ENCODE measurements around the gene WLS. TPM values are rescaled to one million over a fixed set of nuclear protein-coding genes. Genes with fewer than 3 reads are reported as not detected.

WLS gene
- total and polyA plus RNA-seq, 10 of the 15 experiments (the other 5 are each of a cell fraction or from before 2014, with no cell fraction given) = 0.04 to 0.36 TPM; not detected in 8

DNA sequence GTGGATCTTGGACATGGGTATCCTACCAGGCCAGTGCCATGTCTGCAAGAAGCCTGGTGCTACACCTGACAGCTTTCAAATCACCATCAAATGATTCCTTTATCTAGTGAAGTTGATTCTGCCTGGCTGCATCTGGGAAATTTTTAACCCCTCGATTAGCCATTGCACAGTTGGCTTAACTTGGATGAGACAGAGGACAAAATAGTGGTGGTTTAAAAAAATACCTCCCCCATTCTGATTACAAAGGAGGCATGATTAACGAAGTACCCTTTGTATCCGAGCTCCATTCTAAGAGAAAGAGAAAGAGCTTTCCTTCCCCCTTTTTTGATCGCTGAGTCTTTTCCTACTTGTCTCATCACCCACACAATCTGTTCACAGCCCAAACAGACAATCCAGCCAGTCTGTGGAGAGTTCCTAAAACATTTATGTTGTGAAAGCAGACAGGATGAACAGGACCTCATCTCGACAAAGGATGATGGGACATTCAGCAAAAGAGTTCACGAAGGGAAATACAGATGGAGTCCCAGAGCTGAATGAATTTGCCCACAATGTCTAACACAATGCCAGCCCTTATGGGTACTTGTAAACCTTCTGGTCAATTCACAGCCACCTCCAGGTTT, 20.5 kb downstream of the WLS start:
- H3K9ac ChIP-seq (ENCODE audit: control insufficient read depth, insufficient read depth, low read length) = no peak overlapping the region
- H3K4me1 ChIP-seq (ENCODE audit: control insufficient read depth, insufficient read depth, low read length) = no peaks in the 10 kb centered on the region
- H3K79me2 ChIP-seq (ENCODE audit: control insufficient read depth, insufficient read depth, low read length) = no peaks in the 10 kb centered on the region
- H3K9me3 ChIP-seq (replicated peaks; ENCODE audit: control insufficient read depth, insufficient read depth, low read length) = no peaks in the 10 kb centered on the region
- no peak overlapping the region for H3K4me2 ChIP-seq (ENCODE audit: control insufficient read depth, insufficient read depth)
- no peak overlapping the region for H2AFZ ChIP-seq (ENCODE audit: control insufficient read depth, low read depth, low read length)
- no peak overlapping the region for H3K27ac ChIP-seq (ENCODE audit: control insufficient read depth, insufficient read depth)
- in situ Hi-C loops (cut with MboI) = no loop called here
- RAD21 ChIA-PET (ENCODE audit: unreplicated experiment) = no interaction called here
- H3K27me3 ChIP-seq (replicated peaks in 1 of 2; ENCODE audit: control insufficient read depth in 2 of 2, insufficient read depth in 2 of 2, low read length in 1 of 2) = no peaks in the 10 kb centered on the region; a peak in 2 of 4 replicates
- BruUV-seq (replicated peaks) = no TSS peak
- intact Hi-C loops (cut with micrococcal nuclease; ENCODE audit: unreplicated experiment) = loop anchor here (5.0 kb wide), 1 partner anchor 90 kb away; no protein-coding TSS in a partner anchor
- no peaks in the 10 kb centered on the region for H4K20me1 ChIP-seq (ENCODE audit: control insufficient read depth, insufficient read depth)
- no peak for ATAC-seq
- CTCF ChIA-PET = interaction anchor here (1.1 kb wide), 1 partner anchor 11 kb away, joined by 3 read pairs; no protein-coding TSS in a partner anchor
- POLR2A ChIA-PET = no interaction called here
- 23% methylated on average over 6 of the region's 6 CpGs for WGBS (ENCODE audit: insufficient coverage, insufficient replicate concordance, low lambda C conversion rate, missing lambda C conversion rate)
- no peak for FAIRE-seq
- no peak overlapping the region for H3K4me3 ChIP-seq
- no peak for DNase-seq (ENCODE audit: low read depth, low spot score)
- SMC1A ChIA-PET (ENCODE audit: uncharacterized antibody, unreplicated experiment) = no interaction called here
- no peaks in the 10 kb centered on the region for H3K36me3 ChIP-seq (ENCODE audit: control insufficient read depth in 2 of 2, insufficient read depth in 2 of 2, low read length in 1 of 2)
- TF ChIP-seq ATF3 (IDR thresholded peaks at IDR 0.05; ENCODE audit: borderline replicate concordance, extremely low read depth, low read depth, low read length) = no peak
- TF ChIP-seq KAT2A (conservative IDR thresholded peaks at IDR 0.05; ENCODE audit: control insufficient read depth, low read depth, low read length) = no peak
- no peak for TF ChIP-seq HDGF (IDR thresholded peaks at IDR 0.05)
- no peak for TF ChIP-seq TAF1 (IDR thresholded peaks at IDR 0.05; ENCODE audit: borderline replicate concordance, low read depth, low read length)
- TF ChIP-seq, protein P1, sequence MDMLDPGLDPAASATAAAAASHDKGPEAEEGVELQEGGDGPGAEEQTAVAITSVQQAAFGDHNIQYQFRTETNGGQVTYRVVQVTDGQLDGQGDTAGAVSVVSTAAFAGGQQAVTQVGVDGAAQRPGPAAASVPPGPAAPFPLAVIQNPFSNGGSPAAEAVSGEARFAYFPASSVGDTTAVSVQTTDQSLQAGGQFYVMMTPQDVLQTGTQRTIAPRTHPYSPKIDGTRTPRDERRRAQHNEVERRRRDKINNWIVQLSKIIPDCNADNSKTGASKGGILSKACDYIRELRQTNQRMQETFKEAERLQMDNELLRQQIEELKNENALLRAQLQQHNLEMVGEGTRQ (IDR thresholded peaks at IDR 0.05; ENCODE audit: borderline replicate concordance, low read depth, low read length) = no peak
- no peak for TF ChIP-seq SPI1 (IDR thresholded peaks at IDR 0.05; ENCODE audit: borderline replicate concordance, insufficient read depth, low read depth, low read length)
- no peak for TF ChIP-seq ZNF687 (IDR thresholded peaks at IDR 0.05)
- TF ChIP-seq TCF12 (IDR thresholded peaks at IDR 0.05; ENCODE audit: low read depth, low read length) = no peak
- TF ChIP-seq RB1 (IDR thresholded peaks at IDR 0.05; ENCODE audit: borderline replicate concordance) = no peak
- no peak for TF ChIP-seq RUNX3 (IDR thresholded peaks at IDR 0.05; ENCODE audit: low read length)
- no peak for TF ChIP-seq RAD21 (IDR thresholded peaks at IDR 0.05; ENCODE audit: insufficient read depth, low read depth, low read length)
- no peak for TF ChIP-seq PML (IDR thresholded peaks at IDR 0.05; ENCODE audit: low read length)
- TF ChIP-seq CBX5 (IDR thresholded peaks at IDR 0.05; ENCODE audit: low read depth) = no peak
- TF ChIP-seq, protein P2, sequence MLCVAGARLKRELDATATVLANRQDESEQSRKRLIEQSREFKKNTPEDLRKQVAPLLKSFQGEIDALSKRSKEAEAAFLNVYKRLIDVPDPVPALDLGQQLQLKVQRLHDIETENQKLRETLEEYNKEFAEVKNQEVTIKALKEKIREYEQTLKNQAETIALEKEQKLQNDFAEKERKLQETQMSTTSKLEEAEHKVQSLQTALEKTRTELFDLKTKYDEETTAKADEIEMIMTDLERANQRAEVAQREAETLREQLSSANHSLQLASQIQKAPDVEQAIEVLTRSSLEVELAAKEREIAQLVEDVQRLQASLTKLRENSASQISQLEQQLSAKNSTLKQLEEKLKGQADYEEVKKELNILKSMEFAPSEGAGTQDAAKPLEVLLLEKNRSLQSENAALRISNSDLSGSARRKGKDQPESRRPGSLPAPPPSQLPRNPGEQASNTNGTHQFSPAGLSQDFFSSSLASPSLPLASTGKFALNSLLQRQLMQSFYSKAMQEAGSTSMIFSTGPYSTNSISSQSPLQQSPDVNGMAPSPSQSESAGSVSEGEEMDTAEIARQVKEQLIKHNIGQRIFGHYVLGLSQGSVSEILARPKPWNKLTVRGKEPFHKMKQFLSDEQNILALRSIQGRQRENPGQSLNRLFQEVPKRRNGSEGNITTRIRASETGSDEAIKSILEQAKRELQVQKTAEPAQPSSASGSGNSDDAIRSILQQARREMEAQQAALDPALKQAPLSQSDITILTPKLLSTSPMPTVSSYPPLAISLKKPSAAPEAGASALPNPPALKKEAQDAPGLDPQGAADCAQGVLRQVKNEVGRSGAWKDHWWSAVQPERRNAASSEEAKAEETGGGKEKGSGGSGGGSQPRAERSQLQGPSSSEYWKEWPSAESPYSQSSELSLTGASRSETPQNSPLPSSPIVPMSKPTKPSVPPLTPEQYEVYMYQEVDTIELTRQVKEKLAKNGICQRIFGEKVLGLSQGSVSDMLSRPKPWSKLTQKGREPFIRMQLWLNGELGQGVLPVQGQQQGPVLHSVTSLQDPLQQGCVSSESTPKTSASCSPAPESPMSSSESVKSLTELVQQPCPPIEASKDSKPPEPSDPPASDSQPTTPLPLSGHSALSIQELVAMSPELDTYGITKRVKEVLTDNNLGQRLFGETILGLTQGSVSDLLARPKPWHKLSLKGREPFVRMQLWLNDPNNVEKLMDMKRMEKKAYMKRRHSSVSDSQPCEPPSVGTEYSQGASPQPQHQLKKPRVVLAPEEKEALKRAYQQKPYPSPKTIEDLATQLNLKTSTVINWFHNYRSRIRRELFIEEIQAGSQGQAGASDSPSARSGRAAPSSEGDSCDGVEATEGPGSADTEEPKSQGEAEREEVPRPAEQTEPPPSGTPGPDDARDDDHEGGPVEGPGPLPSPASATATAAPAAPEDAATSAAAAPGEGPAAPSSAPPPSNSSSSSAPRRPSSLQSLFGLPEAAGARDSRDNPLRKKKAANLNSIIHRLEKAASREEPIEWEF (IDR thresholded peaks at IDR 0.05; ENCODE audit: insufficient replicate concordance, low read depth, low read length) = no peak

Measured in GM12878 (cell line).